ENCODE results near the gene SPATA18. TPM values are rescaled to one million over a fixed set of nuclear protein-coding genes. Genes with fewer than 3 reads are reported as not detected.

The SPATA18 gene
- total RNA-seq, 3 donors from 2014 or later (not counting 1 experiment from before 2014, with no cell fraction given), result not detected

DNA sequence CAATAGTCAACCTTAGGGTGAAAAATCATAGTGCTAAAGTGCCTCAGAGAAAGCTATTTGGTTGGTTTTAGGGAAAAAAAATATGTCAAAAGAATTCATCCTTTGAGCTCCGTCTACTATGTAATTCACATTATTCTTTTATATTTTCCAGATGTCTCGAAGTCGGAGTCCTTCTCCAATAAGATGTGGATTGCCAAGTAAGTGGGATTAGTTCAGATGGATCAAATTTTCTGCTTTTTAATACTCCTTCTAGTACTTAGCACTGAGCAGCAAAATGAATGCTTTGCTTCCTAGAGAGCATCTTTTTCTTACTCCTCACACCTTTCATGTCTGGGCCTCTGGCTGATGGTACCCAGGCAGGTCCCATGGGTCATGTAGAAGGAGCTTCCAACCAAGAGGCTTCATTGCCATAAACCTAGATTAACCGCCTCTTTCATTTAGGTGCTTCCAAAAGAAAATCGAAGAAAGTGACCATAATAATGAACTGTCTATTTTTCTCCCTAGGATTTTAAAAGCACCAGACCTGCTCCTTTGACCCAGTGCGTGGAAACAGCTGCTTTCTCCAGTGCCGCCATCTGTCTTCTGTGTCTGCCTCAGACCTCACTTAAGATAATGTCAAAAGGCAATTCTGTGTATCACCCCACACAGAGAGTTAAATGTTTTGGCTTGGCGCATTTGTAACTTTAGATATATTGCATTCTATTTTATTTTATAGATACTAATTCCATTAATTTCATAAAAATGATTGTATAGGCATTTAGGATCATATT is 43.5 kb downstream of the SPATA18 start:
- no peak overlapping the region for H3K27ac Mint-ChIP-seq
- H3K36me3 Mint-ChIP-seq, result no peaks in the 10 kb centered on the region
- no peaks in the 10 kb centered on the region for H3K27me3 Mint-ChIP-seq (ENCODE audit: low read depth in 2 of 2)
- Histone ChIP-seq H3K4me1 (ENCODE audit: control insufficient read depth, insufficient read depth, low read length) (no peaks in the 10 kb centered on the region), H3K9me3 (ENCODE audit: control insufficient read depth, insufficient read depth, low read length) (peaks cover 2% of the 10 kb centered on the region), H3K4me3 (ENCODE audit: low read length) (no peak overlapping the region), H3K27ac (ENCODE audit: low read length) (no peak overlapping the region), H3K36me3 (ENCODE audit: control insufficient read depth, insufficient read depth, low read length) (no peaks in the 10 kb centered on the region), H3K27me3 (ENCODE audit: control insufficient read depth, insufficient read depth, low read length) (no peaks in the 10 kb centered on the region)
- TF ChIP-seq, protein P1, sequence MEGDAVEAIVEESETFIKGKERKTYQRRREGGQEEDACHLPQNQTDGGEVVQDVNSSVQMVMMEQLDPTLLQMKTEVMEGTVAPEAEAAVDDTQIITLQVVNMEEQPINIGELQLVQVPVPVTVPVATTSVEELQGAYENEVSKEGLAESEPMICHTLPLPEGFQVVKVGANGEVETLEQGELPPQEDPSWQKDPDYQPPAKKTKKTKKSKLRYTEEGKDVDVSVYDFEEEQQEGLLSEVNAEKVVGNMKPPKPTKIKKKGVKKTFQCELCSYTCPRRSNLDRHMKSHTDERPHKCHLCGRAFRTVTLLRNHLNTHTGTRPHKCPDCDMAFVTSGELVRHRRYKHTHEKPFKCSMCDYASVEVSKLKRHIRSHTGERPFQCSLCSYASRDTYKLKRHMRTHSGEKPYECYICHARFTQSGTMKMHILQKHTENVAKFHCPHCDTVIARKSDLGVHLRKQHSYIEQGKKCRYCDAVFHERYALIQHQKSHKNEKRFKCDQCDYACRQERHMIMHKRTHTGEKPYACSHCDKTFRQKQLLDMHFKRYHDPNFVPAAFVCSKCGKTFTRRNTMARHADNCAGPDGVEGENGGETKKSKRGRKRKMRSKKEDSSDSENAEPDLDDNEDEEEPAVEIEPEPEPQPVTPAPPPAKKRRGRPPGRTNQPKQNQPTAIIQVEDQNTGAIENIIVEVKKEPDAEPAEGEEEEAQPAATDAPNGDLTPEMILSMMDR (IDR thresholded peaks at IDR 0.05), result no peak
- no peak overlapping the region for H3K4me3 Mint-ChIP-seq
- DNase-seq, result no peak
- 93% methylated on average over 4 of the region's 8 CpGs for WGBS (ENCODE audit: insufficient coverage)
- H3K9me3 Mint-ChIP-seq, result peaks cover 4% of the 10 kb centered on the region in 2 donors
- ATAC-seq, result no peak
- intact Hi-C loops (cut with micrococcal nuclease), result no loop called here
- H3K4me1 Mint-ChIP-seq, result no peaks in the 10 kb centered on the region

DNA sequence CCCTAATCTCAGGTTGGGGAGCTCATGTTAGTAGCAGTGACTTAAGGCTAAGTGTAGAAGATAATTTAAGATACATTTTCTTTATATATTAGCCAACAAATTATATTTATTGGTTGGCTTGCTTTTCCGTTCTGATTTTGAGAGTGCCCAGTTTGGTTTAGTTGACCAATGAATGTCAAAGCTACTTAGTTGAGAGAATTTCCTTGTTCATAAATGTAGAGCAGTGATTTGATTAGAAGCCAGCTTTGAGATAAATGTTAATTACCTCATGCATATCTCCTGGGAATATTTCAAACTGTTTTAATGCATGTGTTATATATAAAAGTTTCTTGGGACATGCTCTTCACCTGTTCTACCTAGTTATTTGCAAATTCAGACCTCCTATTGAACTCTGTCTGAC is 44.3 kb downstream of the SPATA18 start:
- 100% methylated on average over 1 of the region's 1 CpG for WGBS (ENCODE audit: insufficient coverage)
- DNase-seq, result no peak
- intact Hi-C loops (cut with micrococcal nuclease), result no loop called here
- Histone ChIP-seq H3K27me3 (ENCODE audit: control insufficient read depth, insufficient read depth, low read length) (no peaks in the 10 kb centered on the region), H3K4me3 (ENCODE audit: low read length) (no peak overlapping the region), H3K4me1 (ENCODE audit: control insufficient read depth, insufficient read depth, low read length) (no peaks in the 10 kb centered on the region), H3K9me3 (ENCODE audit: control insufficient read depth, insufficient read depth, low read length) (peaks cover 2% of the 10 kb centered on the region), H3K27ac (ENCODE audit: low read length) (no peak overlapping the region), H3K36me3 (ENCODE audit: control insufficient read depth, insufficient read depth, low read length) (no peaks in the 10 kb centered on the region)
- Mint-ChIP-seq H3K9me3 (peaks cover 2 to 4% of the 10 kb centered on the region in 2 donors), H3K36me3 (no peaks in the 10 kb centered on the region), H3K4me3 (no peak overlapping the region), H3K27ac (no peak overlapping the region), H3K4me1 (no peaks in the 10 kb centered on the region), H3K27me3 (ENCODE audit: low read depth in 2 of 2) (no peaks in the 10 kb centered on the region)
- ATAC-seq, result no peak
- TF ChIP-seq, protein P1 (IDR thresholded peaks at IDR 0.05), result no peak

DNA sequence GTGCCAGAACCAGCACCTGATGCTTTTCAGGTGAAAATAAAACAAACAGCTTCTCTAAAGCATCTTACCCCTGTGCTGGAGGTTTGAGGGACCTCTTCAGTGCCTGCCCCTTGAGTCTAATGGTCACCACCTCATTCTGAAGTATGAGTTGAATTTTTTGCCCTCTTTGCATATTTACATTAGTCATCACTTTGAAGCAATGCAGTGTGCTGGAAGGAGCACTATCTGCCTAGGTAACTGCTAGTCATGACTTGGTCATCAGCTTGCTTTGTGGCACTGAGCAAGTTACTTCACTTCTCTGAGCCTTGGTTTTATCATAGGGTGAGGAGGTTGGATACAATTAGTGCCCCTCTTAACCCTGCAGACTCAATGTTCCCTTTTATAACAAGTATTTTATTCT is 44.9 kb downstream of the SPATA18 start:
- peaks cover 0 to 4% of the 10 kb centered on the region in 2 donors for H3K9me3 Mint-ChIP-seq
- intact Hi-C loops (cut with micrococcal nuclease), result no loop called here
- Histone ChIP-seq H3K36me3 (ENCODE audit: control insufficient read depth, insufficient read depth, low read length) (no peaks in the 10 kb centered on the region), H3K4me1 (ENCODE audit: control insufficient read depth, insufficient read depth, low read length) (no peaks in the 10 kb centered on the region), H3K4me3 (ENCODE audit: low read length) (no peak overlapping the region), H3K27me3 (ENCODE audit: control insufficient read depth, insufficient read depth, low read length) (no peaks in the 10 kb centered on the region), H3K9me3 (ENCODE audit: control insufficient read depth, insufficient read depth, low read length) (peaks cover 2% of the 10 kb centered on the region), H3K27ac (ENCODE audit: low read length) (no peak overlapping the region)
- H3K27ac Mint-ChIP-seq, result no peak overlapping the region
- no peaks in the 10 kb centered on the region for H3K4me1 Mint-ChIP-seq
- no peak overlapping the region for H3K4me3 Mint-ChIP-seq
- TF ChIP-seq, protein P1 (IDR thresholded peaks at IDR 0.05), result no peak
- no peaks in the 10 kb centered on the region for H3K36me3 Mint-ChIP-seq
- H3K27me3 Mint-ChIP-seq (ENCODE audit: low read depth in 2 of 2), result no peaks in the 10 kb centered on the region
- no peak for DNase-seq
- no peak for ATAC-seq

DNA sequence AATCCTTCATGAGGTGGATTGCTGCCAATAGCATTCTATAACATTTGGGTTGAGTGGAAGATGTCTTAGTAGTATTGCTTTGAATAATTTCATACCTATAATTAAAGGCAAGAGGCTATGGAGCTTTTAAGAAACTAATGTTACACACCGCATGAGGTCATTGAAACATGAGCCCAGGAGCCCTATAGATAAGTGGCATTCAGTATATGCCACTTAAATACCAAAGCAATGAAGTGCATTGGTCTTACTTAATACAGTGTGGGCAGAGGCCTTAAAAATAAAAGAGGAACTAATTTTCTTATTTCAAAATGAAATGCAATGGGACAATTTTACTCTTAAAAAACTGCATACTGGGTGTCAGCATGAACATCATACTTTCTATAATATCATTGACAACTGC is 47.5 kb downstream of the SPATA18 start:
- no peak overlapping the region for H3K4me3 Mint-ChIP-seq
- no peaks in the 10 kb centered on the region for H3K36me3 Mint-ChIP-seq
- no peaks in the 10 kb centered on the region for H3K27me3 ChIP-seq (ENCODE audit: control insufficient read depth, insufficient read depth, low read length)
- no peak for DNase-seq
- H3K9me3 ChIP-seq (ENCODE audit: control insufficient read depth, insufficient read depth, low read length), result no peaks in the 10 kb centered on the region
- no peaks in the 10 kb centered on the region for H3K27me3 Mint-ChIP-seq (ENCODE audit: low read depth in 2 of 2)
- no CpG with 5 or more reads among the region's 1 CpG for WGBS (ENCODE audit: insufficient coverage)
- intact Hi-C loops (cut with micrococcal nuclease), result no loop called here
- no peaks in the 10 kb centered on the region for H3K4me1 Mint-ChIP-seq
- TF ChIP-seq, protein P1 (IDR thresholded peaks at IDR 0.05), result no peak
- no peaks in the 10 kb centered on the region for H3K4me1 ChIP-seq (ENCODE audit: control insufficient read depth, insufficient read depth, low read length)
- no peaks in the 10 kb centered on the region for H3K36me3 ChIP-seq (ENCODE audit: control insufficient read depth, insufficient read depth, low read length)
- H3K27ac Mint-ChIP-seq, result no peak overlapping the region
- peaks cover 0 to 6% of the 10 kb centered on the region in 2 donors for H3K9me3 Mint-ChIP-seq
- no peak for ATAC-seq
- no peak overlapping the region for H3K27ac ChIP-seq (ENCODE audit: low read length)
- no peak overlapping the region for H3K4me3 ChIP-seq (ENCODE audit: low read length)

Measured in natural killer cell (primary cell).